ENCODE data around the gene SLAMF9.

The SLAMF9 gene

GRCh38 chr1:159992161-159992560 is 38.1 kb upstream of the SLAMF9 start:
- TF ChIP-seq, protein P1, sequence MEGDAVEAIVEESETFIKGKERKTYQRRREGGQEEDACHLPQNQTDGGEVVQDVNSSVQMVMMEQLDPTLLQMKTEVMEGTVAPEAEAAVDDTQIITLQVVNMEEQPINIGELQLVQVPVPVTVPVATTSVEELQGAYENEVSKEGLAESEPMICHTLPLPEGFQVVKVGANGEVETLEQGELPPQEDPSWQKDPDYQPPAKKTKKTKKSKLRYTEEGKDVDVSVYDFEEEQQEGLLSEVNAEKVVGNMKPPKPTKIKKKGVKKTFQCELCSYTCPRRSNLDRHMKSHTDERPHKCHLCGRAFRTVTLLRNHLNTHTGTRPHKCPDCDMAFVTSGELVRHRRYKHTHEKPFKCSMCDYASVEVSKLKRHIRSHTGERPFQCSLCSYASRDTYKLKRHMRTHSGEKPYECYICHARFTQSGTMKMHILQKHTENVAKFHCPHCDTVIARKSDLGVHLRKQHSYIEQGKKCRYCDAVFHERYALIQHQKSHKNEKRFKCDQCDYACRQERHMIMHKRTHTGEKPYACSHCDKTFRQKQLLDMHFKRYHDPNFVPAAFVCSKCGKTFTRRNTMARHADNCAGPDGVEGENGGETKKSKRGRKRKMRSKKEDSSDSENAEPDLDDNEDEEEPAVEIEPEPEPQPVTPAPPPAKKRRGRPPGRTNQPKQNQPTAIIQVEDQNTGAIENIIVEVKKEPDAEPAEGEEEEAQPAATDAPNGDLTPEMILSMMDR (IDR thresholded peaks at IDR 0.05; ENCODE audit: low read depth, low read length, missing control alignments), result no peak
- no peak for DNase-seq (ENCODE audit: low read depth)
- no peak overlapping the region for H3K4me3 ChIP-seq (ENCODE audit: low read depth, low read length)

- no peak overlapping the region for H3K4me3 ChIP-seq (ENCODE audit: low read depth, low read length)
- TF ChIP-seq, protein P1 (IDR thresholded peaks at IDR 0.05; ENCODE audit: low read depth, low read length, missing control alignments), result no peak
- peak; percentile 5 for DNase-seq (ENCODE audit: low read depth)
Measured at GRCh38 chr1:159991513-159991912, 37.5 kb upstream of the SLAMF9 start.

- no peak overlapping the region for H3K4me3 ChIP-seq (ENCODE audit: low read depth, low read length)
- no peak for DNase-seq (ENCODE audit: low read depth)
- TF ChIP-seq, protein P1 (IDR thresholded peaks at IDR 0.05; ENCODE audit: low read depth, low read length, missing control alignments), result no peak
Measured at GRCh38 chr1:159990005-159990404, 36.0 kb upstream of the SLAMF9 start.

DNA sequence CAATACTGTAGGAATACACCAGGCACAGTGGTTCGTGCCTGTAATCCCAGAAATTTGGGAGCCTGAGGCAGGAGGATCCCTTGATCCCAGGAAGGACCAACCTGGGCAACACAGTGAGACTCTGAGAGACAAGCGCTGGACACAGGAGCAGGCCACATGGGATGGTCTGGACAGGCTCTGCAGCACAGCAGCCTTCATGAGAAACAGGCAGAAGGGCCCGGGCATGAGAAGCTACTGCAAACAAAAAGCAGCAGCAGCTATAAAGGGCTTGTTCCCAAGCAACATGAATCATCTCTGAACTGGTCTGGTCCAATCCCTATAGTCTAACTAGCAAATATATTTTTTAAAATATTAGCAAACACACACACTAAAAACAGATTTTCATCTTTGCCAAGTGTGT is 35.5 kb upstream of the SLAMF9 start:
- TF ChIP-seq, protein P1 (IDR thresholded peaks at IDR 0.05; ENCODE audit: low read depth, low read length, missing control alignments), result no peak
- no peak for DNase-seq (ENCODE audit: low read depth)

GRCh38 chr1:159988006-159988405 is 34.0 kb upstream of the SLAMF9 start:
- no peak for DNase-seq (ENCODE audit: low read depth)
- no peak overlapping the region for H3K4me3 ChIP-seq (ENCODE audit: low read depth, low read length)
- TF ChIP-seq, protein P1 (IDR thresholded peaks at IDR 0.05; ENCODE audit: low read depth, low read length, missing control alignments), result no peak

More for the DNA sequence above, 35.5 kb upstream of the SLAMF9 start:
- H3K4me3 ChIP-seq (ENCODE audit: low read depth, low read length), result no peak overlapping the region

DNA sequence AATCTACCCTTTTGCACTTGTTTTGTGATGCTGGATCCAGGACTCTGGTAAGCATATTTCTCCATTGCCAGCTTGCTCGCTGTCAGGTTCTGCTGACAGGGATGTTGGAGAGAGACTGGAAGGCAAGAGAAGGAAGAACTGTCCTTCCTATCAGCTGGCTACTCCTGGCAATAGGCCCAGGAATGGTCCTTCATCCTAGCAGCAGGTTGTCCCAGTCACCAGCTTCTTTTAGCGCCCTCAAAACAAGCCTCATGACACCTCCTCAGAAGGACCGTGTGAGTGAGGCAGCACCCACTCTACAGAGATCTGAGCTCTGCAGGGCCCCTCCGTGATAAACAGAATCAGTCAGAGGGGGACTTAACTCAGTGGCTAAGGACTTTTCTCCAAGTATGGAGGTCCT is 33.1 kb upstream of the SLAMF9 start:
- DNase-seq (ENCODE audit: low read depth), result no peak
- TF ChIP-seq, protein P1 (IDR thresholded peaks at IDR 0.05; ENCODE audit: low read depth, low read length, missing control alignments), result no peak
- no peak overlapping the region for H3K4me3 ChIP-seq (ENCODE audit: low read depth, low read length)

DNA sequence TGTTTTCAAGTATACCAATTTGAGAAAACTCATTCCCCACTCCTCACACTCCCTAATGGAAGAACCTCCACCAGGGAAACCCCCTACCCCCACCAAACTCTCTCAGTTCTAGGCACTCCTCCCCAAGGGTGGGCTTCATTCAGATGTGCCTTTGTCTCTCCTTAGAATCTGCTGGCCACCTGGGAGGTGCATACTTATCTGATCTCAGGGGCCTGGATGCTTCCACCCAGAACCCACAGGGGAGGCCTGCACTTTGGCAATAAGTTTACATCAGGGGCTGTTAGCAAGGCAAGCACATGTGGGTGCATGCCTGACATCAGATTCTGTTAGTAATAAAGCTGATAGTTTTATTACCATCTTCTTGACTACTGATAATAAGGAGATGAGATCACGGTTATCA is 32.5 kb upstream of the SLAMF9 start:
- DNase-seq (ENCODE audit: low read depth), result no peak
- TF ChIP-seq, protein P1 (IDR thresholded peaks at IDR 0.05; ENCODE audit: low read depth, low read length, missing control alignments), result no peak
- H3K4me3 ChIP-seq (ENCODE audit: low read depth, low read length), result no peak overlapping the region

Measured in GM12864 (cell line).